GM12875 (cell line): ENCODE data around the gene CAB39.
A peak's percentile ranks its signal among the peaks of the same experiment; 100 is the strongest.

Experiments used
- H3K4me3 ChIP-seq: one replicate; pipeline ENCODE4 v1.5.1; 2011; ENCODE audit warnings: low read depth, low read length, control low read depth
- CTCF ChIP-seq: IDR thresholded peaks from 2 replicates; pipeline ENCODE4 v1.5.1; 2011; ENCODE audit warnings: low read depth, mild to moderate bottlenecking, control low read depth, inconsistent platforms, low read length, moderate library complexity, borderline replicate concordance; ENCODE audit not compliant: insufficient read depth

The CAB39 gene

GRCh38 chr2:230712443-230713330 lies at the start of gene CAB39:
TSS of gene CAB39 (plus strand) at chr2:230712842. CDS start at chr2:230760002, 47,160 bp downstream.
- peak; percentile 96 for TF ChIP-seq CTCF

GRCh38 chr2:230664128-230664527 lies 48.5 kb upstream of the CAB39 start:
- H3K4me3 ChIP-seq: no peak overlapping the region
- TF ChIP-seq CTCF: no peak

More at GRCh38 chr2:230712443-230713330, at the start of gene CAB39:
- peak within 1 kb of the TSS; percentile 76 for H3K4me3 ChIP-seq

GRCh38 chr2:230664844-230665243 lies 47.8 kb upstream of the CAB39 start:
- TF ChIP-seq CTCF: peak; percentile 4; the same call in 1 of the 2 replicates
- no peak overlapping the region for H3K4me3 ChIP-seq

- no peak overlapping the region for H3K4me3 ChIP-seq
- no peak for TF ChIP-seq CTCF
Measured at GRCh38 chr2:230665263-230665691, 47.4 kb upstream of the CAB39 start.

- TF ChIP-seq CTCF: no peak
- H3K4me3 ChIP-seq: no peak overlapping the region
Measured at GRCh38 chr2:230666446-230666845, 46.2 kb upstream of the CAB39 start.

- no peak overlapping the region for H3K4me3 ChIP-seq
- TF ChIP-seq CTCF: no peak
Measured at GRCh38 chr2:230666885-230667712, 45.5 kb upstream of the CAB39 start.
